Epithelial cell of proximal tubule (primary cell): Measurements from ENCODE around the gene NFASC. TPM values are rescaled to one million over a fixed set of nuclear protein-coding genes. Genes with fewer than 3 reads are reported as not detected.

Experiments used
- DNase-seq: peaks from one replicate; pipeline ENCODE4 v3.0.0-alpha.2; 2011; ENCODE audit warnings: low read depth
- H3K4me3 ChIP-seq: 2 replicates; pipeline ENCODE4 v1.5.1; 2011; ENCODE audit warnings: low read depth, mild to moderate bottlenecking, low read length
- total RNA-seq: library from RNA; depleted of rRNA; stranded (reverse); fragments of >200 nt; gene quantifications from 2 replicates; pipeline ENCODE4 v1.2.3, GENCODE V29; 2015
- TF ChIP-seq, protein P1 (sequence below): conservative IDR thresholded peaks from 2 replicates; pipeline ENCODE4 v1.5.1; 2012; ENCODE audit warnings: low read depth, mild to moderate bottlenecking, low read length

Gene NFASC
- total RNA-seq, 1 donor from 2014 or later, result 0.29 TPM

DNA sequence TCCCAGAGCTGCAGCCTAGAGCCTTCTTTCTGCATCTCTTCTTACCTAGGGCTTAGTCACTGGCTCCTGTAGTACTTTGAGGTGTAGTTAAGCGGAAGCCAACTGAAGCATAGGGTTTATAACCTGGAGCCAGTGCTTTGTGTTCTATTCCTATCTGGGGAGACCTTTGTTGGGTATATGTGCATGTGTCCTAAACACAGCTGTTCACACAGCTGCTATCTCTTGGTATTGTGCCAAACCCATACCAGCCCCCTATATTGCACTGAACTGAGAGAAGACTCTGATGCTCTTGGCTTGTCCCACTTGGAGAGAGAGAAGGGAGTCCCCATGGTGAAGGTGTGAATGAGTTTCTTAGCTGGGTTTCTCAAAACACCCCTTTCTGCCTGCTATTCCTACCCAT lies 17.2 kb upstream of the NFASC start:
- no peak for DNase-seq
- no peak overlapping the region for H3K4me3 ChIP-seq
- TF ChIP-seq, protein P1, sequence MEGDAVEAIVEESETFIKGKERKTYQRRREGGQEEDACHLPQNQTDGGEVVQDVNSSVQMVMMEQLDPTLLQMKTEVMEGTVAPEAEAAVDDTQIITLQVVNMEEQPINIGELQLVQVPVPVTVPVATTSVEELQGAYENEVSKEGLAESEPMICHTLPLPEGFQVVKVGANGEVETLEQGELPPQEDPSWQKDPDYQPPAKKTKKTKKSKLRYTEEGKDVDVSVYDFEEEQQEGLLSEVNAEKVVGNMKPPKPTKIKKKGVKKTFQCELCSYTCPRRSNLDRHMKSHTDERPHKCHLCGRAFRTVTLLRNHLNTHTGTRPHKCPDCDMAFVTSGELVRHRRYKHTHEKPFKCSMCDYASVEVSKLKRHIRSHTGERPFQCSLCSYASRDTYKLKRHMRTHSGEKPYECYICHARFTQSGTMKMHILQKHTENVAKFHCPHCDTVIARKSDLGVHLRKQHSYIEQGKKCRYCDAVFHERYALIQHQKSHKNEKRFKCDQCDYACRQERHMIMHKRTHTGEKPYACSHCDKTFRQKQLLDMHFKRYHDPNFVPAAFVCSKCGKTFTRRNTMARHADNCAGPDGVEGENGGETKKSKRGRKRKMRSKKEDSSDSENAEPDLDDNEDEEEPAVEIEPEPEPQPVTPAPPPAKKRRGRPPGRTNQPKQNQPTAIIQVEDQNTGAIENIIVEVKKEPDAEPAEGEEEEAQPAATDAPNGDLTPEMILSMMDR, result no peak

DNA sequence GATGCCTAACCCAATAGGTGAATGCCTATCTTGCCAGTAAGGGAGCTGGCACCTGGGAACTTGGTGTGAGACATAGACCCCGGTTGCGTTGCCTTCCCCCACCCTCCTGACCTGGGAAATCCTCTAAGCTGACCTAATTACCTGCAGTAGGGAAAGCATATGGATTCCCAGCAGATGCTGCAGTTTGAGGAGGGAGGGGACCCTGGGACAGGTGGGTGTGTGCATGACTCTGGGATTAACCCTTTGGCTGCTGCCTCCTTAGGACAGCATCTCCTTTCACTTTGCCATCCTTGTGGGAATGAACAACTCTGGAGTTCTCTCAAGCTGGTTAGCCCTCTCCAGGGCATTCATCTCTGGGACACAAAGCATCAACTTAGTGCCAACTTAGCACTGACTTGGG lies 16.4 kb upstream of the NFASC start:
- DNase-seq, result no peak
- no peak overlapping the region for H3K4me3 ChIP-seq
- TF ChIP-seq, protein P1, result no peak

DNA sequence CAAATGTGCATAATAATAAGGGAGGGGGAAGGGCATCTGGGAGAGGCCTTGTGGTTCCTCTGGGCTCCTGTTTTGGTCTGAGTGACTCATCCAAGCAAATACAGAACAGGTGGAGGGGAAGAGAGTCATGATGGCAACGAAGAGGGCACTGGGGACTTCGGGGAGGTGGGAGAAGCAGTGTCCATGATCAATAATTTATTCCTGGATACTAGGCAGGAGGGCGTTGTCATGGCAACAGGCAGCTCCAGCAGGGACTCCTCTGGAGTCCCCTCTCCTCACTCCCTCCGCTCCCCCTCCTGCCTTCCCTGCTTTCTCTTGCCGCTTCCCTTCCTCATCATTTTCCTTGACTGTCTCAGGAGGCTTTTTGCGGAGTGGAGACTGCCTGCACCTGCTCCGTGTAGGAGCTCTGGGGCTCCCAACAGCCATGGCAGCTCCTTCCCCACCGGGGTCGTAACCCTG lies 12.3 kb upstream of the NFASC start:
- DNase-seq, result no peak
- H3K4me3 ChIP-seq, result no peak overlapping the region
- TF ChIP-seq, protein P1, result no peak

DNA sequence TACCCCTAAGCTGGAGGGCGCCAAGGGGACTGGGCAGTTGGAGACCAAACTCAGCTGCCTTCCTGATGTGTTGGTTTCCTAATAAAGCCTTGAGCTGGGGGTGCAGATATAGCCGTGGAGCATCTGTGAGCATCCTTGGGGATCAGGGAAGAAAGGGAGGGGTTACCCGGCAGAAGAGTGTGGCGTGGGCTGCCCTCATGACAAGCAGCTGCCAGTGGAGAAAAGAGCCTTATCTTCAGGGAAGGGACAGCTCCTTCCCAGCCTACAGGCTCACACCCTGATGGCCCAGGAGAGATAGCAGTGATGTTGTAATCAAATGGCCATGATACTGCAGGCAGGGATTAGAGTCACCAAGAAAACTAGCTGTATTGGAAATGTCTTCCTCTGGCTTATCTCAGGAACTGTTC lies 10.8 kb upstream of the NFASC start:
- TF ChIP-seq, protein P1, result no peak
- DNase-seq, result no peak
- H3K4me3 ChIP-seq, result no peak overlapping the region

DNA sequence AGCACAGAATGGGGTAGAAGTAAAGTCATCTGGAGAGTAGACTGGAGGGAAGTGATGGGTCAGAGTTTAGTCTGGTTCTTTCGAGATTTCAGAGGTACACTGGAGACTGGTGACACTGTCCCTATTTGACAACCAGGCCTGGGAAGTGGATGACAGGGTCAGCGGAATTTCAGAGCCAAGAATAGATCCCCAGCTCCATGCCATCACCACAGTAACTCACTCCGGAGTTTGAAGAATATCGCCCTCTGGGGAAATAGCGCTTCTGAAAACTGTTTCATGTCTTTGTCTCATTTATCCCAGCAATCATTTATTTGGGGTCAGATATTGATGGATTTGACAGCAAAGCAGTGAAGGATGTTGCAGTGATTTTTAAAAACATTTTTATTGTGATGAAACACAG lies 7.6 kb upstream of the NFASC start:
- TF ChIP-seq, protein P1, result no peak
- H3K4me3 ChIP-seq, result no peak overlapping the region
- no peak for DNase-seq

DNA sequence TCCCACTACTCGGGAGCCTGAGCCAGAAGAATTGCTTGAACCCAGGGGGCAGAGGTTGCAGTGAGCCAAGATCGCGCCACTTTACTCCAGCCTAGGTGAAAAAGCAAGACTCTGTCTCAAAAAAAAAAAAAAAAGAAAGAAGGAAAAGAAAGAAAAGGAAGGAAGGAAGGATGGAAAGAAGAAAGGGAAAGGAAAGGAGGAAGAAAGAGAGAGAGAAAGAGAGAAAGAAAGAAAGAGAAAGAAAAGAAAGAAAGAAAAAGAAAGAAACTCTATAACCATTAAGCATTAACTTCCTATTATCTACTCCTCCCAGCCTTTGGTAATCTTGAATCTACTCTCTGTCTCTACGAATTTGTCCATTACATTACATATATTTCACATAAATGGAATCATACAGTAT lies 6.9 kb upstream of the NFASC start:
- H3K4me3 ChIP-seq, result no peak overlapping the region
- DNase-seq, result no peak
- TF ChIP-seq, protein P1, result no peak

DNA sequence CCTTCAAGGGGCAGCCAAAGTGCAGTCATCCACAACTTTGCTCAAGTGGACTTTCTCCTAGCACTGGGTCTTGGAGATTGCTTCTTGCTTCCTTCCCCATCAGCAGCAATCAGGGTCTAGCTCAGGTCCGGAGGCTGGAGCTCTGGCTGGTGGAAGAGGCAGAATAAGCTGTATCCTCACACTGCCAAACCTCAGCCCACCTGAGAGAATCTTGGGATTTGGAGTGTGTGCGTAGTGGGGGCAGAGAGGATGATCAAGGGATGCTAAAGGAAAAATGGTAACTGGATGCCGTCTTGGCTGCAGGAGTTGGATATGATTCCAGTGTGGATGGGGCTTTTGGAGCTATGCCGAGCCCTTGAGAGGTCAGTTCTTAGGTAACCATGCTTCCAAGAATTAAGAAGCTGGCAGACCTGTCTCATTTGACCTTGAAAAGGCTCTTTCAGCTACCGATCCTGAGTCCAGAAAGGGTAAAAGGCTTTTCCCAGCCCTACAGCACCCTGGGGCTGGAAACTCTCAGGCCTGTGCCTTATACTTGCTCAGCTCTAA lies 4.5 kb upstream of the NFASC start:
- DNase-seq, result no peak
- TF ChIP-seq, protein P1, result no peak
- H3K4me3 ChIP-seq, result no peak overlapping the region
